GM19452 (cell line): Measurements from ENCODE around the gene HCST.
"Not testable (repeated sequence)": the region's sequence is repeated elsewhere in the genome, so short reads cannot be mapped to it uniquely, and the experiment has no call there.

Experiments used
- ATAC-seq: cut with Tn5 transposase; IDR thresholded peaks from one replicate; pipeline ENCODE4 v1.9.1; 2021; ENCODE audit not compliant: unreplicated experiment

Gene HCST, protein sequence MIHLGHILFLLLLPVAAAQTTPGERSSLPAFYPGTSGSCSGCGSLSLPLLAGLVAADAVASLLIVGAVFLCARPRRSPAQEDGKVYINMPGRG

DNA sequence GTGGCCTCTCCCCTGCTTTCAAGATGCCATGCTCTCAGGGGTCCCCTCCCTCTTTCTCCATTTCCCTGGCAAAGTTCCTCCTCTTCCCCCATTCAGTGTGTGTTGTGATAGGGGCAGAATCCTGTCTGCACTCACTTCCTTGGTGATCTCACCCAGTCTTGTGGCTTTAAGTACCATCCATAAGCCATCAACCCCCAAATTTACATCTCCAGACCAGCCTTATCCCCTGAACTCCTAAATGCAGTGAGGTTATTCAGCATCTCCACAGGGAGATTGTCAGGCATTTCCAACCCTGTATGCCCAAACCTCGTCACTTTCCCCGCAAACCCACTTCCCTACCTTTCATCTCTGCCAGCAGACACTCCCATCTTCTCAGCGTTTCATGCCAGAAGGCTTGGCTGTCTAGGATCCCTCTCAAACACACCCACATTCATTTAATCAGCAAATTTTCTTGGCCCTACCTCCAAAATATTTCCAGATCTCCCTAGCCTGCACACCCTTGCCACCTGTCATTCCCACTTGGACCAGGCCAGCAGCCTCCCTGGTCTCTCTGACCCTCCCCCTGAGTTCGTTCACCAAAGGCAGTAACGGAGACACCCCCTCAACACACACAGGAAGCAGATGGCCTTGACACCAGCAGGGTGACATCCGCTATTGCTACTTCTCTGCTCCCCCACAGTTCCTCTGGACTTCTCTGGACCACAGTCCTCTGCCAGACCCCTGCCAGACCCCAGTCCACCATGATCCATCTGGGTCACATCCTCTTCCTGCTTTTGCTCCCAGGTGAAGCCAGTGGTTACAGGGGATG is at the start of gene HCST:
Gene HCST (plus strand): TSS at position 676 of the 808 bp plus-strand sequence. CDS start 65 bp downstream, at position 741.
- ATAC-seq, result no peak

DNA sequence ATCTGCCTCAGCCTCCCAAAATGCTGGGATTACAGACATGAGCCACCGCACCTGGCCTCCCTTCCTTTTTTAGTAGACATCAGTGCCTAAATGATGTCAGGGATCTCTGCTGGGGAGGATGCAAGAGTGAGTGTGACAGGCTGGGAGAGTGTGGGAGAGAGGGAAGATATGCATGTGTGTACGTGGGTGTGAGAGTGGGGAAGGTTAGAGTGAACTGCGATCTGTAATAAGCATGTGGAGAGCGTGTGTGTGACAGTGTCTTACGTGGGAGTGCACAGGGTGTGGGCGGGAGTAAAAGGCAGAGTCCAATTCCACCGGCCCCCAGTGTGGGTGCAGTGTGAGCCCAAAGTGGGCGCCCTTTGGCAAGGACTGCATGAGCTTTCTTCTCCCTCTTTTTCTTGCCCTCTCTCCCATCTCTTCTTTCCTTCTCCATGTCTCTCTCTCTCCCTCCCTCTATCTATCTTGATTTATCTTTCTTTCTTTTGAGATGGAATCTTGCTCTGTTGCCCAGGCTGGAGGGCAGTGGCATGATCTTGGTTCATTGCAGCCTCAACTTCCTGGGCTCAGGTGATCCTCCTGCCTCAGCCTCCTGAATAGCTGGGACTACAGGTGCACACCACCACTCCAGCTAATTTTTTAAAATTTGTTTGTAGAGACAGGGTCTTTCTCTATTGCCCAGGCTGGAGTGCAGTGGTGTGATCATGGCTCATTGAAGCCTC is 49.1 kb upstream of the HCST start:
- no peak for ATAC-seq

DNA sequence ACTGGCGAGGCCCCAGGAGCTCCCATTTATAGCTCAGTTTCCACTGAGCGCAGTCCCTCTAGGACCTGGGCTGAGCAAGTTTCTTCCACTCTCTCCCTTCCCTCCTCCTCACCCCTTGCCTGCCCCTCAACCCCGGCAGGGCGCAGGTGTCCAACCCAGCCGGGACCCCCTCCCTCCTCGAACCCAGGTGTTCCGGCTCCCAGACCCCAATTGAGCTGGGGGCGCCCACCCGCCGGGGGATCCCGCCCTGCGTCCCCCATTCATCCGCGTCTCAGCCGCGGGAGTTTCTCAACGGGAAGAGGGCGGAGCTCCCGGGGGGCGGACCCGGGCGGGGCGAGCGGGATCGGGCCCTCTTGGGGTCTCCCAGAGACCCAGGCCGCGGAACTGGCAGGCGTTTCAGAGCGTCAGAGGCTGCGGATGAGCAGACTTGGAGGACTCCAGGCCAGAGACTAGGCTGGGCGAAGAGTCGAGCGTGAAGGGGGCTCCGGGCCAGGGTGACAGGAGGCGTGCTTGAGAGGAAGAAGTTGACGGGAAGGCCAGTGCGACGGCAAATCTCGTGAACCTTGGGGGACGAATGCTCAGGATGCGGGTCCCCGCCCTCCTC is 45.7 kb upstream of the HCST start, which contains the start of gene KIRREL2:
Gene KIRREL2 (plus strand): TSS at position 366 of the 604 bp plus-strand sequence. CDS start 209 bp downstream, at position 575.
- no peak for ATAC-seq

DNA sequence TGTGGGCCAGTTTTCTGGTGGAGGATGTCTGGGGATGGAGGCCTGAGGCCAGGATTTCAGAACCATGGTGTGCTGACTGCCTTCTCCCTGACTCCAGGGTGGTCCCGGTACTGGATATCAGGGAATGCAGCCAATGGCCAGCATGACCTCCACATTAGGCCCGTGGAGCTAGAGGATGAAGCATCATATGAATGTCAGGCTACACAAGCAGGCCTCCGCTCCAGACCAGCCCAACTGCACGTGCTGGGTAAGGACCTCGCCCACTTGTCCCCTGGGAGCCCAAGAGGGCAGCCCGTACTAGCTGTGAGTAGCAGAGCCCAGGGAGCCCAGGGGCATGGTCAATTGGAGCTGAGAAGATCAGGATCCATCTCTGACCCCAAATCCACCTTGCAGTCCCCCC is 44.0 kb upstream of the HCST start:
- ATAC-seq, result no peak

DNA sequence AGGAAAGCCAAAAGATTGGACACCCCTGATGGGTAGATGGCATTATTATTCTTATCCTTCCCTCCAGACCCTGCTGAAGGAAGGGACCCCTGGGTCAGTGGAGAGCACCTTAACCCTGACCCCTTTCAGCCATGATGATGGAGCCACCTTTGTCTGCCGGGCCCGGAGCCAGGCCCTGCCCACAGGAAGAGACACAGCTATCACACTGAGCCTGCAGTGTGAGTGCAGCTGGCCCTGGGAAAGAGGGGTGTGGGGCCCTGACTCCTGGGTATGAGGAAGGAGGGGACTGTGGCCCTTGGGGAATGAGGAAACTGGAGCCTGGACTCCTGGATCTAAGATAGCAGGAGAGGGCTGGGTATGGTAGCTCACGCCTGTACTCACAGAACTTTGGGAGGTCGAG is 42.9 kb upstream of the HCST start:
- ATAC-seq, result no peak

DNA sequence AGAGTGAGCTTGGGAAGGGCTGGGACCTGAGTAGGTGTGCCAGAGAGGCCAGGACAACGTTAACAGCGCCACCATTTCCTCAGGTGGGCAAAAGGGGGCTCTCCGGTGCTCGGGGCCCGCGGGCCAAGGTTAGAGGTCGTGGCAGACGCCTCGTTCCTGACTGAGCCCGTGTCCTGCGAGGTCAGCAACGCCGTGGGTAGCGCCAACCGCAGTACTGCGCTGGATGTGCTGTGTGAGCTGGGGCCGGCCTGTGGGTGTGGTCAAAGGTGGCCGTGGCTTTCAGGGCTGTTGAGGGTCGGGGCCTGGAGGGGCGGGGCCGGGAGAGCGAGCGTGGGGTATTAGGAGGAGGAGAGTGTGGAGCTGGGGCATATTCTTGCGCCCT is 41.9 kb upstream of the HCST start:
- no peak for ATAC-seq

DNA sequence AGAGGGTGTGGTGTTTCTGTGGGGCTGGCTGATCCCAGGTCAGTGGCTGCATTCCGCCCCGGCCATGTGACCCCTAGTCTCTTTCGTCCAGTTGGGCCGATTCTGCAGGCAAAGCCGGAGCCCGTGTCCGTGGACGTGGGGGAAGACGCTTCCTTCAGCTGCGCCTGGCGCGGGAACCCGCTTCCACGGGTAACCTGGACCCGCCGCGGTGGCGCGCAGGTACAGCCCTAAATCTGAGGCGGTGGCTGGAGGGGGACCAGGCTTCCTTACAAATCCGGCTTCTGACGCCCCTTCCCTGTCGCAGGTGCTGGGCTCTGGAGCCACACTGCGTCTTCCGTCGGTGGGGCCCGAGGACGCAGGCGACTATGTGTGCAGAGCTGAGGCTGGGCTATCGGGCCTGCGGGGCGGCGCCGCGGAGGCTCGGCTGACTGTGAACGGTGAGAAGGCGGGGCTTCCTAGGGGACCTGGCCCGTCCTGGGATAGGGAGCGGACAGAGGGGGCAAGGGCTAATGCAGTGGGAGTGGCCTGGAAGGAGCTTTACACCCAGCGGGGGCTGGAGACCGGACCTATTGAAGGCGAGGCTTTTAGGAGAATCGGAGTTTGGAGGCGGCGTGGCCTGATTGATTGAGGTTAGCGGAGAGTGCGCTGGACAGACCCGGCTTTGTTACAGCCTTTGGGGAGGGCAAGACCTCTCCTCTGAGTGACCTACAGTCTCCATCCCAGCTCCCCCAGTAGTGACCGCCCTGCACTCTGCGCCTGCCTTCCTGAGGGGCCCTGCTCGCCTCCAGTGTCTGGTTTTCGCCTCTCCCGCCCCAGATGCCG is 41.3 kb upstream of the HCST start:
- ATAC-seq, result no peak

DNA sequence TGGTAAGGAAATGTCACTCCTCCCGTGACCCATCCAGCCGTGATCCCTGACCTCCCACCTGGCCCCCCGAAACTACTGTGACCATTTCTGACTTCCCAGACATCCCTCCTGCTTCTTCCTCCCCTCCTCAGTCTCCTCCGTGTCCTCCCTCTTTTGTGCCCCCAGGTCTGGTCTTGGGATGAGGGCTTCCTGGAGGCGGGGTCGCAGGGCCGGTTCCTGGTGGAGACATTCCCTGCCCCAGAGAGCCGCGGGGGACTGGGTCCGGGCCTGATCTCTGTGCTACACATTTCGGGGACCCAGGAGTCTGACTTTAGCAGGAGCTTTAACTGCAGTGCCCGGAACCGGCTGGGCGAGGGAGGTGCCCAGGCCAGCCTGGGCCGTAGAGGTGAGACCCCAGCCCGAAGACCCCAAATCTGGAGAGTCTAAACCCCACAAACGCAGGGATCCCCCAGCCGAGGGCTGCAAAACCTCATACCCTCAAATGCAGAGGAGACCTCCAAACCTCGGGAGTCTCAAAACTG is 40.6 kb upstream of the HCST start:
- ATAC-seq, result no peak

DNA sequence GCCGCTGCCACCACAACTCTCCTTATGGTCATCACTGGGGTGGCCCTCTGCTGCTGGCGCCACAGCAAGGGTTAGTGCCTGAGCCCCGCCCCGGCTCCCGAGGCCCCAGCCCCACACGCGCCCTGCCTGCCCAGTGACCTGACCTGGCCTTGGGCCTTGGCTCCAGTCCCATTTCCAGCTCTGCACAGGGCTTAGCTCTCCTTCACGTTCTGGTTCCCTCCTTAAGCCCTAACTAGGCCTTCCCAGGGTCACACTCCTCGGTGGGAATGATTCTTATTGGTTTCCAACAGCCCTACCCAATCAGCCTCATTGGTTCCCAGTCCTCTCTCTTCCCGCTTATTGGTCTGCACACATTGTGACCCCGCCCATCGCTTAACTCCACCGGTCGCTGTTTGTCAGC is 39.8 kb upstream of the HCST start:
- ATAC-seq, result no peak

DNA sequence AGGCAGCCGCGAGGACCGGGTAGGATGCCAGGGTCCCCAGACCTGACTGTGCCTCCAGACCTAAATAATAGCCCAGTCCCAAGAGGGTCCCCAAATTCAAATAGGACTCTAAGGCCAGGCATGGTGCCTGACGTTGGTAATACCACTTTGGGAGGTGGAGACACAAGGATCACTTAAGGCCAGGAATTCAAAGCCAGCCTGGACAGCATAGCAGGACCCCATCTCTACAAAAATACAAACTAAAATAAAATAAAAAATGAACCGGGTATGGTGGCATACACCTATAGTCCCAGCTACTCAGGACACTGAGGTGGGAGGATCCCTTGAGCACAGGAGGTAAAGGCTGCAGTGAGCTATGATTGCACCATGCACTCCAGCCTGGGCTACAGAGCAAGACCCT is 39.3 kb upstream of the HCST start:
- no peak for ATAC-seq

DNA sequence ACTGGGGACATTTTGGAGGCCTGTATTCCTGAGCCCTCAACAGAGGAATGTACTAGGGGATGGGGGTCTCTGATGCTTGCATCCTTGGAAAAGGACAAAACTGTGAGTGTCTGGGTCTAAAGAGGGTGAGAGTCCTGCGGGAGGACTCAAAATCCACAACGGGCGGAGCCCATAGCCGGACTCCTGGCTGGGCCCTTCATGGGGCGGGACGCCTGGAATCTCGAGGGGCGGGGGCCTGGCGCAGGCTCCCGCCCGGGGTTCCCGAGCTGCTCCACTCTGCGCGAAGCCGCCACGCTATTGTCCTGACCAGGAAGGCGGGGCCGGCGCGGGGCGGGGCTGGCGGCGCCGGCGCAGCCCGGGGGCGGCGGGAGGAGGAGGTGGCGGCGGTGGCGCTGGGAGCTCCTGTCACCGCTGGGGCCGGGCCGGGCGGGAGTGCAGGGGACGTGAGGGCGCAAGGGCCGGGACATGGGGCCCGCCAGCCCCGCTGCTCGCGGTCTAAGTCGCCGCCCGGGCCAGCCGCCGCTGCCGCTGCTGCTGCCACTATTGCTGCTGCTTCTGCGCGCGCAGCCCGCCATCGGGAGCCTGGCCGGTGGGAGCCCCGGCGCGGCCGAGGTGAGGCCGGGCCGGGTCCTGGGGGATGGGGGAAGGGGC is 34.0 kb upstream of the HCST start, which contains the start of gene APLP1:
Gene APLP1 (plus strand): TSS at position 403 of the 651 bp plus-strand sequence. CDS start 63 bp downstream, at position 466.
- no peak for ATAC-seq

DNA sequence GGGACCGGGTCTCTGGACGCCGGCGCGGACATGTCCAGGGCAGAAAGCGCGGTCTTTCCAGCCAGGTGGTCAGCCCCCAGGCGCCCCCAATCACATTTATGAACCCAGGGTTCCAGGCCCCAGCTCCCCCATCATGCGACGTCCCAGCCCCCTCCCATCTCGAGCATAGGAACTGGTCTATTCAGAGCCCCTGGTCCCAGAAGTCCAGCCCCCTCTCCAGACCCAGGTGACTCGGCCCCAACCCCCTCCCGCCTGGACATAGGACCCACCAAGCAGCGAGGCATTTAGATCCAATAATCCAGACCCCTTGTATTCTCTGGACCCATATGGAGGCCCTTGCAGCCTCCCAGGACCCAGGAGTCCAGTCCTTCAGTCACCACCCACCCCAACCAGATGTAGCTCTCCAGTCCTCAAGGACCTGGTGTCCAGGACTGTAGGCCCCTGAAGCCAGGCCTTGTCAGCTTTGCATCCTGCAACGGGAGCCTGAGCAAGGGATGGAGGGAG is 33.5 kb upstream of the HCST start:
- ATAC-seq, result no peak

DNA sequence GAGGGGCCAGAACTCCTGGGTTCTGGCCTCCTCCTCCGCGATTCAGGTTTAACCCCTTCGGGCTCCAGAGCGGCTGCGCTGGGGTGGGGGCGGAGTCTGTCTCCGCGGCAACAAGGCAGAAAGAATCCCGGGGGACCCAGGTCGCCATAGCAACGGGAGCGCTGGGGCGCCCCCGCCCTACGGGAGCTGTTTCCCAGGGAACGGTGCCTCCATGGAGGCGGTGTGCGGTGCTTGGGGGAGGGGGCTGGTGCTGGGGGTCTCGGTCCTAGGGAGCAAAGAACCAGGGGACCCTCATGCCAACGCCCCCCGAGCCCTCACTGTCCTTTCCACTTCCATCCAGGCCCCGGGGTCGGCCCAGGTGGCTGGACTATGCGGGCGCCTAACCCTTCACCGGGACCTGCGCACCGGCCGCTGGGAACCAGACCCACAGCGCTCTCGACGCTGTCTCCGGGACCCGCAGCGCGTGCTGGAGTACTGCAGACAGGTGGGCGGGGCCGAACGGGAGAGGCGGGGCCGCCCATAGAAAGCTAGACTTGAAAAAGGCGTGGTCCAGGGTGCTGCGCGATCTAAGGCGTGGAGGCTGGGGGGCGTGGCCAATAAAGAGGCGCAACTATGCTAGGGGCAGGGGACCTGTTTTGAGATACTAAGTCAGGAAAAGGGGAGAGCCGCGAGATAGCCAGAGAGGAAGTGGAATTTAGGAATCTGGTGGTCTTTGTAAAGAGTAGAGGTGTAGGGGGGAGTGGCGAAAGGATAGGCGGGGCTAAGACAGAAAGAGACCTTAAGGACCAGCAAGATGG is 32.8 kb upstream of the HCST start:
- ATAC-seq, result no peak

DNA sequence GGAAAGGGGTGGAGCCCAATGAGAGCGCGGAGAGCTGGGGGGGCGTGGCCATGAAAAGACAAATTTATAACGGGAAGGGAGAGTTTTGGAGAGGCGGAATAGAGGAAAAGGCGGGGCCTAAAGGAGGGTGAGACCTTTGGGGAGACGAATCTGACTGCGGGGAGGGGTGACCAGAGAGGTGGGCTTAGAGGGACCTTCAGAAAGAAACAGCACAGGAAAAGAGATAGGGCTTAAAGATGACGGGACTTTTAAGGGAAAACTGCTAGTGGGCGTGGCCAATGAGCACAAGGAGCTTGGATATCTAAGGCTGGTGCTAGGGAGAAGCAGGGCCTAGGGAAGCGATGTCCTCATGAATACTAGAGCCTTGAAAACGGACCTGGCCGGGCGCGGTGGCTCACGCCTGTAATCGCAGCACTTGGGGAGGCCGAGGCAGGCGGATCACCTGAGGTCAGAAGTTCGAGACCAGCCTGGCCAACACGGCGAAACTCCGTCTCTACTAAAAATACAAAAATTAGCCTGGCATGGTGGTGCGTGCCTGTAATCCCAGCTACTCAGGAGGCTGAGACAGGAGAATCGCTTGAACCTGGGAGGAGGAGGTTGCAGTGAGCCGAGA is 32.1 kb upstream of the HCST start:
- ATAC-seq, result not testable (repeated sequence)

DNA sequence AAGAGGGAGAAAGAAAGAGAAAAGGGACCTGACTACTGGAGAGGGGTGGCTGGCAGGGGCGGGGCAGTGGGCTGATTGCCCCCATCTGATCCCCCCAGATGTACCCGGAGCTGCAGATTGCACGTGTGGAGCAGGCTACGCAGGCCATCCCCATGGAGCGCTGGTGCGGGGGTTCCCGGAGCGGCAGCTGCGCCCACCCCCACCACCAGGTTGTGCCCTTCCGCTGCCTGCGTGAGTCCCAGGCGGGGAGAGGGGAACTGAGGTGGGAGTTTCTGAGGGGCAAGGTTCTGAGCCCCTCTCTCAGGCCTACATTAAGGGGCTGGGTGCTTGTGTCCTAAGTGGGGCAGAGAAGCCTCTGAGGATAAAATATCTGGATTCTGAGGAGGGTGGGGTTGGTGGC is 31.5 kb upstream of the HCST start:
- ATAC-seq, result no peak

DNA sequence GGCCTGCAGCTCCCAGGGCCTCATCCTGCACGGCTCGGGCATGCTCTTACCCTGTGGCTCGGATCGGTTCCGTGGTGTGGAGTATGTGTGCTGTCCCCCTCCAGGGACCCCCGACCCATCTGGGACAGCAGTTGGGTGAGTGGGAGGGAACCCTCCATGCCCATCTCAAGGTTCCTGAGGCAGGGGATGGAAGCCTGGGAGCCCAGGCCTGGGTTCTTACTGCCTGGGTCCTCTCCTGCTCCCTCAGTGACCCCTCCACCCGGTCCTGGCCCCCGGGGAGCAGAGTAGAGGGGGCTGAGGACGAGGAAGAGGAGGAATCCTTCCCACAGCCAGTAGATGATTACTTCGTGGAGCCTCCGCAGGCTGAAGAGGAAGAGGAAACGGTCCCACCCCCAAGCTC is 30.7 kb upstream of the HCST start:
- no peak for ATAC-seq

DNA sequence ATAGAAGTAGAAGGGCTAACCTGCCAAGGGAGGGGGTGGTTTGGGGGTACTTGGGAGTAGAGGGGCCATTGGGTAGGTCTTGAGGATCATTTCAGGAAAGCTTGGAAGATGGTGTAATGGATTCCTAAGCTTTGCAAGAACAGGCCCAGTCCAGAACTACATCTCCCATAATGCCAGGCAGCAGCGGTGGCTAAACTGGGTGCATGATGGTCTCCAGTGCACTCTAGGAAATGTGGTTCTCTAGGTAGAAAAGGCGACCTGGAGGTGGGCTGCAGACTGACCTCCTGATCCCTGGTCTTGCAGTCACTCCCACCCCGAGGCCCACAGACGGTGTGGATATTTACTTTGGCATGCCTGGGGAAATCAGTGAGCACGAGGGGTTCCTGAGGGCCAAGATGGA is 30.1 kb upstream of the HCST start:
- ATAC-seq, result no peak

DNA sequence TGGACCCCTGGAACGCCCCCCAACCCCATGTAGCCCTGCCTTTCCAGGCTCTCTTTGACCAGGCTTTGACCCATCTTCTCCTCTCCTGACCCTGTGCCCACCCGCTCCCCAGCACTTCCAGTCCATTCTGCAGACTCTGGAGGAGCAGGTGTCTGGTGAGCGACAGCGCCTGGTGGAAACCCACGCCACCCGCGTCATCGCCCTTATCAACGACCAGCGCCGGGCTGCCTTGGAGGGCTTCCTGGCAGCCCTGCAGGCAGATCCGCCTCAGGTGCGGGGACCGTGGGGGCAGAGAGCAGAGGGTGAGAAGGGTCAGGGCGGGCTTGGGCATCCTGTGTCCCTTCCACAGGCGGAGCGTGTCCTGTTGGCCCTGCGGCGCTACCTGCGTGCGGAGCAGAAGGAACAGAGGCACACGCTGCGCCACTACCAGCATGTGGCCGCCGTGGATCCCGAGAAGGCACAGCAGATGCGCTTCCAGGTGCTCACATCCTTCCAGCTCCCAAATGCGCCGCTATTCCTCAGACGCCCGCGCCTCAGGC is 27.9 kb upstream of the HCST start:
- ATAC-seq, result no peak
